HG02943 (cell line): Measurements from ENCODE around the gene ZNF440.

Experiments
- ATAC-seq: cut with Tn5 transposase; IDR thresholded peaks from one replicate; pipeline ENCODE4 v1.9.1; 2021; ENCODE audit warnings: mild to moderate bottlenecking, low read depth, moderate library complexity; ENCODE audit not compliant: unreplicated experiment

The ZNF440 gene

GRCh38 chr19:11880598-11880997 lies 66.5 kb downstream of the ZNF440 start:
- no peak for ATAC-seq

GRCh38 chr19:11881151-11881800 lies 67.2 kb downstream of the ZNF440 start:
- no peak for ATAC-seq

- no peak for ATAC-seq
Observed at GRCh38 chr19:11882606-11883005, 68.5 kb downstream of the ZNF440 start.
